GM18526 (cell line): ENCODE results near the gene ATRN.

Experiments
- POLR2A ChIP-seq: IDR thresholded peaks from 3 replicates; pipeline ENCODE4 v1.6.1; 2011; ENCODE audit not compliant: insufficient read length; ENCODE audit errors: extremely low read depth

Gene ATRN

GRCh38 chr20:3543901-3544507, 73.2 kb downstream of the ATRN start:
- no peak for TF ChIP-seq POLR2A

- no peak for TF ChIP-seq POLR2A
These were observed 74.6 kb downstream of the ATRN start for GRCh38 chr20:3545401-3545925.

- no peak for TF ChIP-seq POLR2A
These were observed 77.1 kb downstream of the ATRN start for GRCh38 chr20:3547906-3548305.

GRCh38 chr20:3550837-3551236, 80.0 kb downstream of the ATRN start:
- TF ChIP-seq POLR2A: no peak

GRCh38 chr20:3551681-3552434, 81.0 kb downstream of the ATRN start:
- TF ChIP-seq POLR2A: no peak

GRCh38 chr20:3553663-3554062, 82.8 kb downstream of the ATRN start:
- no peak for TF ChIP-seq POLR2A

- no peak for TF ChIP-seq POLR2A
These were observed 86.5 kb downstream of the ATRN start for GRCh38 chr20:3557237-3557785.

GRCh38 chr20:3559231-3559630, 88.4 kb downstream of the ATRN start:
- TF ChIP-seq POLR2A: no peak

- no peak for TF ChIP-seq POLR2A
These were observed 88.8 kb downstream of the ATRN start for GRCh38 chr20:3559637-3560036.

GRCh38 chr20:3560162-3560561, 89.3 kb downstream of the ATRN start:
- no peak for TF ChIP-seq POLR2A

- no peak for TF ChIP-seq POLR2A
These were observed 89.8 kb downstream of the ATRN start for GRCh38 chr20:3560578-3560977.

- TF ChIP-seq POLR2A: no peak
These were observed 92.3 kb downstream of the ATRN start for GRCh38 chr20:3563133-3563532.

GRCh38 chr20:3563548-3564177, 92.8 kb downstream of the ATRN start:
- no peak for TF ChIP-seq POLR2A

GRCh38 chr20:3565851-3566250, 95.0 kb downstream of the ATRN start:
- no peak for TF ChIP-seq POLR2A

- no peak for TF ChIP-seq POLR2A
These were observed 101.3 kb downstream of the ATRN start for GRCh38 chr20:3572151-3572550.

GRCh38 chr20:3576363-3576762, 105.5 kb downstream of the ATRN start:
- no peak for TF ChIP-seq POLR2A

GRCh38 chr20:3577366-3577765, 106.5 kb downstream of the ATRN start:
- TF ChIP-seq POLR2A: no peak

GRCh38 chr20:3580412-3580811, 109.6 kb downstream of the ATRN start:
- TF ChIP-seq POLR2A: no peak
